Stomach (tissue), 4 donors: ENCODE measurements around the gene CRADD.

Experiments used
- CTCF ChIP-seq, 7 experiments: fragments of 450-650 bp in 4 of 7; fragments of 200-600 bp in 3 of 7; sonication (generic) in 3 of 7; IDR thresholded peaks; one replicate each; pipeline ENCODE4 v1.5.1; 2016 to 2019; ENCODE audit warnings: antibody characterized with exemption in 7 of 7, control low read depth in 2 of 7, mild to moderate bottlenecking in 1 of 7
- EP300 ChIP-seq: sonication (generic); formaldehyde crosslinking; IDR thresholded peaks from one replicate; pipeline ENCODE4 v1.6.1; 2017; ENCODE audit warnings: antibody characterized with exemption

GRCh38 chr12:93827179-93827578 lies 150.0 kb downstream of the CRADD start:
- TF ChIP-seq CTCF (IDR thresholded peaks at IDR 0.05) (no peak), EP300 (no peak)
